HEK293T (cell line): ENCODE measurements around the gene PFDN1.

ENCODE experiments used
- CTCF ChIA-PET: fragments of 350-600 bp; formaldehyde crosslinking; extraction: SDS; loops from one replicate; lab custom pipeline; 2021; ENCODE audit warnings: antibody characterized with exemption, inconsistent platforms; lab: Yijun Ruan, JAX
- POLR2A ChIA-PET: fragments of 350-600 bp; formaldehyde crosslinking; extraction: SDS; loops from one replicate; lab custom pipeline; 2020; ENCODE audit warnings: antibody characterized with exemption, inconsistent platforms; lab: Yijun Ruan, JAX
- DNase-seq: peaks from one replicate; pipeline ENCODE4 v3.0.0; 2012; ENCODE audit warnings: mixed read lengths; ENCODE audit errors: extremely low spot score
- ARNT ChIP-seq: fragments of 450-650 bp; IDR thresholded peaks from 2 replicates; pipeline ENCODE4 v1.6.1; 2017; ENCODE audit warnings: mild to moderate bottlenecking
- BHLHE40 ChIP-seq: fragments of 450-650 bp; IDR thresholded peaks from 2 replicates; pipeline ENCODE4 v1.6.1; 2016; ENCODE audit warnings: mild to moderate bottlenecking, moderate library complexity, borderline replicate concordance
- CTBP1 ChIP-seq: fragments of 450-650 bp; IDR thresholded peaks from 2 replicates; pipeline ENCODE4 v1.6.1; 2016; ENCODE audit warnings: borderline replicate concordance
- ELF4 ChIP-seq: fragments of 450-650 bp; IDR thresholded peaks from 2 replicates; pipeline ENCODE4 v1.6.1; 2017; ENCODE audit warnings: antibody characterized with exemption
- FOXA1 ChIP-seq: fragments of 450-650 bp; IDR thresholded peaks from 2 replicates; pipeline ENCODE4 v1.6.1; 2016; ENCODE audit warnings: mild to moderate bottlenecking
- FOXK2 ChIP-seq: fragments of 450-650 bp; IDR thresholded peaks from 2 replicates; pipeline ENCODE4 v1.6.1; 2016; ENCODE audit warnings: mild to moderate bottlenecking
- FOXM1 ChIP-seq: fragments of 450-650 bp; IDR thresholded peaks from 2 replicates; pipeline ENCODE4 v1.6.1; 2017; ENCODE audit warnings: mild to moderate bottlenecking, borderline replicate concordance
- HDGF ChIP-seq: fragments of 450-650 bp; IDR thresholded peaks from 2 replicates; pipeline ENCODE4 v1.6.1; 2017; ENCODE audit warnings: antibody characterized with exemption, borderline replicate concordance
- L3MBTL2 ChIP-seq: fragments of 450-650 bp; conservative IDR thresholded peaks from 2 replicates; pipeline ENCODE4 v1.6.1; 2016; ENCODE audit warnings: mild to moderate bottlenecking
- LEF1 ChIP-seq: fragments of 450-650 bp; IDR thresholded peaks from 2 replicates; pipeline ENCODE4 v1.6.1; 2017; ENCODE audit warnings: mild to moderate bottlenecking, borderline replicate concordance
- NFRKB ChIP-seq: fragments of 450-650 bp; IDR thresholded peaks from 2 replicates; pipeline ENCODE4 v1.6.1; 2016; ENCODE audit warnings: mild to moderate bottlenecking, moderate library complexity
- SP1 ChIP-seq: fragments of 450-650 bp; IDR thresholded peaks from 2 replicates; pipeline ENCODE4 v1.6.1; 2017
- SUZ12 ChIP-seq: fragments of 450-650 bp; IDR thresholded peaks from 2 replicates; pipeline ENCODE4 v1.6.1; 2016; ENCODE audit warnings: mild to moderate bottlenecking
- TARDBP ChIP-seq: fragments of 450-650 bp; IDR thresholded peaks from 2 replicates; pipeline ENCODE4 v1.6.1; 2016
- ZNF384 ChIP-seq: fragments of 450-650 bp; IDR thresholded peaks from 2 replicates; pipeline ENCODE4 v1.6.1; 2016
- TF ChIP-seq, protein P1 (sequence below): fragments of 450-650 bp; IDR thresholded peaks from 2 replicates; pipeline ENCODE4 v1.6.1; 2016

Gene PFDN1

DNA sequence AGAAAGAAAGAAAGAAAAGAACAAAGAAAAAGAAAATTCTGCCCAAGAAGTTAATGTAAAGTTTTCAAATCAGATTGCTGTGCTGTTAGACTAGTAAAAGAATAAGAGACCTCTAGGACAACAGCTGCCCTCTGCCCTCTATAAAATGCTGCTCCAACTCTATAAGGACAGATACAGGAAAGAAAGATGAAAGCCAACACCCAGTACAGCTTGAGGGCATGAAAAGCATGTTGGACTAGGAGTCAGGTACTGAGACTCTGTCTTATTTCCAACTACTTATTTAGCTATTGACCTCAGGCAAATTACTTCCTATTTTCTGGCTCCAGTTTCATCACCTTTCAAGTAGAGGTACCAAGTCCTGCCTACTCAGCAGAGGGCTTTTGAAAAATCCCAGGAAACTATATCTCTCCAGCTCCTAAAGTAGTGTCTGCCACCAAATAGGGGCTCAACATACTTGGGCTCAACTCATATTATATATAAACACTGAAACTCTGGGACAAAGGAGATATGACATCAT is 37.8 kb upstream of the PFDN1 start:
- TF ChIP-seq, protein P1, sequence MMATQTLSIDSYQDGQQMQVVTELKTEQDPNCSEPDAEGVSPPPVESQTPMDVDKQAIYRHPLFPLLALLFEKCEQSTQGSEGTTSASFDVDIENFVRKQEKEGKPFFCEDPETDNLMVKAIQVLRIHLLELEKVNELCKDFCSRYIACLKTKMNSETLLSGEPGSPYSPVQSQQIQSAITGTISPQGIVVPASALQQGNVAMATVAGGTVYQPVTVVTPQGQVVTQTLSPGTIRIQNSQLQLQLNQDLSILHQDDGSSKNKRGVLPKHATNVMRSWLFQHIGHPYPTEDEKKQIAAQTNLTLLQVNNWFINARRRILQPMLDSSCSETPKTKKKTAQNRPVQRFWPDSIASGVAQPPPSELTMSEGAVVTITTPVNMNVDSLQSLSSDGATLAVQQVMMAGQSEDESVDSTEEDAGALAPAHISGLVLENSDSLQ: no peak
- no peak for TF ChIP-seq ZNF384
- TF ChIP-seq FOXK2: no peak
- no peak for TF ChIP-seq TARDBP
- DNase-seq: no peak
- ChIA-PET CTCF (no interaction called here), POLR2A (interaction anchor here (0.8 to 1.1 kb wide), 2 partner anchors 11 to 42 kb away, joined by 3 read pairs; no protein-coding TSS in a partner anchor)

DNA sequence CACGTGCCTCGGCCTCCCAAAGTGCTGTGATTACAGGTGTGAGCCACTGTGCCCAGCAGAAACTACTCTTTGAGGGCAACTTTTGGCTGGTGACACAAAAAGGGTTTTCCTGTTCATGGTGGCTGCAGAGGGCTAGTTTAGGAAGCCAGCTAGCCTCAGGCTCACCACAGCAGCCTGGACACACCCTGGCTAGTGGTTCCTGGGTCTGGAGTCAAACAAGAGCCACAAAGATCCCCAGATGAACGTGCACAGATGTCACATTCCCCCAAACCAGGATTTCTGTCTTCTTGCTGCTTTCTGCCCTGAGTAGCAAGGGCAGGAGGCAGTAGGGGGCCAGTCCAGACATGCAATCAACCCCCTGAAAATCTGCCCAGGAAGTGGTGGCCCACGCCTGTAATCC is 36.7 kb upstream of the PFDN1 start:
- POLR2A ChIA-PET: interaction anchor here (1.1 kb wide), 1 partner anchor 41 kb away, joined by 3 read pairs; no protein-coding TSS in a partner anchor
- no peak for DNase-seq
- CTCF ChIA-PET: no interaction called here
- TF ChIP-seq FOXM1 (no peak), LEF1 (no peak), HDGF (no peak), CTBP1 (no peak), FOXA1 (no peak), ELF4 (no peak), NFRKB (no peak), L3MBTL2 (no peak), TARDBP (no peak), ARNT (no peak), SUZ12 (no peak), BHLHE40 (no peak), SP1 (no peak), FOXK2 (no peak), ZNF384 (no peak)
- TF ChIP-seq, protein P1: no peak

DNA sequence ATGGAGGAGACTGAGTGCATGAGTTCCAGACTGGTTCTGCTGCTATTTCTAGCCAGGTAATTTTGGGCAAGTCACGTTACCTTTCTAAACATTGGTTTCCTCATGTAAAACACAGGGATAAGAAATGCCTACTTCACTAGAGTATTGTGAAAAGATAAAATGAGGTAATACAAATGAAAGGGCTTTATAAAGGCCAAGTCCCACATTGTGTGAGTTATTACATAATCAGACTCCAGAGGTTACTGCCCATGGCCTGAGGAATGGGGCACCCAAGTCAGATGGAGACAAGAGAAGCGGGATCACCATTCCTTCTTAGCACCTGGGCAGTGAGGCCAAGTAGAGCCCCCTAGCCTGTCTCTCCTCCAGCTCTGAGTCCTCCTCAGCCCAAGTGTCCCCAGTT is 36.0 kb upstream of the PFDN1 start:
- POLR2A ChIA-PET: no interaction called here
- CTCF ChIA-PET: no interaction called here
- no peak for DNase-seq
- TF ChIP-seq FOXK2 (no peak), SUZ12 (no peak), ARNT (no peak), TARDBP (no peak), HDGF (no peak), NFRKB (no peak), CTBP1 (no peak), LEF1 (no peak), BHLHE40 (no peak), FOXM1 (no peak), ZNF384 (no peak), L3MBTL2 (no peak), SP1 (no peak), FOXA1 (no peak), ELF4 (no peak)

DNA sequence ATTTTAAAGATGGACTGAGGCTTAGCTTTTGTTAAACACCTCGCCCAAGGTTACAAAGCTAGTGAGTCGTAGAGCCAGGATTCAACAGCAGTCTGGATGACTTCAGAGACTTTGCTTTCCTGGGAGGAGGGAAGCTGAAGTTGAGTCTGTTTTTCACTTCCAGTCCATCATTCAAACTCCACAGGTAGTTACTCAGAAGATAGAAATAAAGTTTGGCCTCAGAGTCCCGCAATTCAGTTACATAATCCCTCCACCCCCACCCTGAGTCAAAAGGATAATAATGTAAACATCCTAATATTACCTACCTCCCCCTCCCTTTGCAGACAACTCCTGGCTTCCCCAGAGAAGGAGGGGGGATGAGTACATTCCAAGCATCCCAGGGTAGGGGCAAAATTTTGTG is 35.4 kb upstream of the PFDN1 start:
- no peak for DNase-seq
- POLR2A ChIA-PET: interaction anchor here (0.7 to 4.0 kb wide), 2 partner anchors 8 to 10 kb away, joined by 3 to 25 read pairs; partner anchors contain the start of gene HBEGF
- CTCF ChIA-PET: no interaction called here
- TF ChIP-seq, protein P1: no peak
- TF ChIP-seq NFRKB: no peak
- TF ChIP-seq ZNF384: no peak
- no peak for TF ChIP-seq LEF1
- TF ChIP-seq FOXA1: no peak
- no peak for TF ChIP-seq TARDBP
- no peak for TF ChIP-seq FOXM1
- no peak for TF ChIP-seq CTBP1
- no peak for TF ChIP-seq SUZ12
- no peak for TF ChIP-seq SP1
- no peak for TF ChIP-seq FOXK2
- TF ChIP-seq L3MBTL2: no peak
- TF ChIP-seq ELF4: no peak
- TF ChIP-seq ARNT: no peak
- no peak for TF ChIP-seq HDGF

DNA sequence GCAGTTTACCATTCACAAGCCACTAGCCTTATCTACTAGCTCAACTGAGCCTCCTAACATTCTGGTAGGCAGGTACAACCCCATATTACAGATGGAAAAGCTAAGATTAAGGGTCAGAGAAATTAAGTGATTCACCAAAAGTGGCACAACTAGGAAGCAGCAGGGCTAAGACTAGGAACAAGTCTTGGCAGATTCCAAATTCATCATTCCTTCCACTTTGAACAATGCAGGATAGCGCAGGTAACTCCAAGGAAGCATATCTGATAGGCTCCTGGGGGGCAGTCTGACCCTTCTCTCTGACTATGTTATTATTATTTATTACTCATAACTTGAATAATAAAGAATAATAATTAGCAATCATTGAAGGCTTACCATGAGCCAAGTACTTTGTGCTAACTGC is 35.0 kb upstream of the PFDN1 start:
- POLR2A ChIA-PET: interaction anchor here (0.6 to 4.0 kb wide), 4 partner anchors 8 to 94 kb away, joined by 3 to 25 read pairs (median 3); partner anchors contain the start of gene HBEGF
- DNase-seq: no peak
- TF ChIP-seq CTBP1 (no peak), ELF4 (no peak), FOXK2 (no peak), ZNF384 (no peak), BHLHE40 (no peak), LEF1 (no peak), FOXM1 (no peak), L3MBTL2 (no peak), SUZ12 (no peak), ARNT (no peak), NFRKB (no peak), TARDBP (no peak), FOXA1 (no peak), SP1 (no peak)
- TF ChIP-seq, protein P1: no peak
- CTCF ChIA-PET: interaction anchor here (0.6 to 1.8 kb wide), 2 partner anchors 8 to 194 kb away, joined by 3 to 16 read pairs; partner anchors contain the start of gene HBEGF
